HG02759 (cell line): ENCODE results near the gene GET4.

Source experiments
- ATAC-seq: cut with Tn5 transposase; IDR thresholded peaks from one replicate; pipeline ENCODE4 v1.9.1; 2021; ENCODE audit warnings: mild to moderate bottlenecking, moderate library complexity; ENCODE audit not compliant: unreplicated experiment

GET4 gene, protein sequence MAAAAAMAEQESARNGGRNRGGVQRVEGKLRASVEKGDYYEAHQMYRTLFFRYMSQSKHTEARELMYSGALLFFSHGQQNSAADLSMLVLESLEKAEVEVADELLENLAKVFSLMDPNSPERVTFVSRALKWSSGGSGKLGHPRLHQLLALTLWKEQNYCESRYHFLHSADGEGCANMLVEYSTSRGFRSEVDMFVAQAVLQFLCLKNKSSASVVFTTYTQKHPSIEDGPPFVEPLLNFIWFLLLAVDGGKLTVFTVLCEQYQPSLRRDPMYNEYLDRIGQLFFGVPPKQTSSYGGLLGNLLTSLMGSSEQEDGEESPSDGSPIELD

DNA sequence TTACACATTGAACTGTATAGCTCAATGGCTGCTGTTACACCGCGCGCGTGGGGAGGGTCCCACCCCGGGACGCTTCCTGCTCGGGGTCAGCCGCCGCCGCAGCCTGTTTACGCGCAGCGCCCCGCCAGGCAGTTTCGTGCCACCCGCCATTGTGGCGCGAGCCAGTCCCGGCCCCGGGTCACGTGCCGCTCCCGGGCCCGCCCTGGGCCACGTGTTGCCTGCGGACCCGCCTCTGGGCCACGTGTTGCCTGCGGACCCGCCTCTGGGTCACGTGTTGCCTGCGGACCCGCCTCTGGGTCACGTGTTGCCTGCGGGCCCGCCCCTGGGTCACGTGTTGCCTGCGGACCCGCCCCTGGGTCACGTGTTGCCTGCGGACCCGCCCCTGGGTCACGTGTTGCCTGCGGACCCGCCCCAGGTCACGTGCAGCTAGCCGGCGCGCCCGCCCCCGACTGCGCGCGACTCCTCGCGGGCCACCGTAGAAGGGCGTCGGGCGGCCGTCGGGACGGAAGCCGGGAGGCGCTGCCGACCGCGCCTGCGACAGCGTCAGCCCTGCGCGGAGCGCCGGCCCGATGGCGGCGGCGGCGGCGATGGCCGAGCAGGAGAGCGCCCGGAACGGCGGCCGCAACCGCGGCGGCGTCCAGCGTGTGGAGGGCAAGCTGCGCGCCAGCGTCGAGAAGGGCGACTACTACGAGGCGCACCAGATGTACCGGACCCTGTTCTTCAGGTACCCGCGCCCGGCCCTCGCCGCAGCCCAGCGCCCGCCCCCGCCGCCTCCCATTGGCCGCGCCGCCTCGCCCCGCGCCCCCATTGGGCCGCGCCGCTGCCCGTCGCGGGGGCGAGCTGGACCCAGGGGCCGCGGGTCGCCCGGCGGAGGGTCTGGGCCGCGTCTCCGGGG is at the start of gene GET4:
Gene GET4 (plus strand): TSS at position 478 of the 895 bp plus-strand sequence. CDS start 92 bp downstream, at position 570.
- peak; percentile 83 for ATAC-seq

DNA sequence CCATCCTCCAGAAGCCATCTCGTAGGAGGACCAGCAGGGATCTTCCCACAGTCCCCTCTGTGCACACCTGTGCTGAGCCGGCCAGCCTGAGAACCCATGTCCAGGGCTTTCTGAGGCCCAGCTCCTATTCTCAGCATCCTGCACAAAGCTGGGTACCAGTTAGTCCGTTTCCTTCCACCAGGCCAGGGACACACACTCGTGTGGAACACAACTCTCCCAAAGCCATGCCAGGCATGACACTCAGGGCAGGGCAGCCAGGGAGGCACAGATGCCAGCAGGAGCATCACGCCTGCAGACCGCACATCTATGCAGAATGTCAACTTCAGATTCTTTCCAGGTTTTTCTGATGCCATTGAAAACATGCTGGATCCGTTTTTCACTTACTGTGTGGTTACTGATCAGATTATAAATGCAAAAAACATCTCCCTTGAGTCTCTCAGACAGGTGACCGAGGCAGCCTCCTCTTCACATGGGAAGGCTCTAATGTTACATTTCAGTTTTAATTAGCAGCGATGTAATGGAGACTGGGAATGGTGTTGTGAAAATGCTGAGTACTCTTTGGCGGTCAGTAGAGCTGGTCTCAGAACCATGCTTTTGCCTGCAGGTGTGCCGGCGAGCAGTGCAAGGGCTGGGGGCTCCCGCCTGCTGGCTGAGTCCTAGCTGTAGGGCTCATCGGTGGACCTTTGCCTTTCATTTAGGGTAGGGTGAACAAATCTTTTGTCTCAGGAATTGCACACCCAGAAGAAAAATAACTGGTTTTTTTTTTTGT is 47.4 kb upstream of the GET4 start:
- no peak for ATAC-seq

DNA sequence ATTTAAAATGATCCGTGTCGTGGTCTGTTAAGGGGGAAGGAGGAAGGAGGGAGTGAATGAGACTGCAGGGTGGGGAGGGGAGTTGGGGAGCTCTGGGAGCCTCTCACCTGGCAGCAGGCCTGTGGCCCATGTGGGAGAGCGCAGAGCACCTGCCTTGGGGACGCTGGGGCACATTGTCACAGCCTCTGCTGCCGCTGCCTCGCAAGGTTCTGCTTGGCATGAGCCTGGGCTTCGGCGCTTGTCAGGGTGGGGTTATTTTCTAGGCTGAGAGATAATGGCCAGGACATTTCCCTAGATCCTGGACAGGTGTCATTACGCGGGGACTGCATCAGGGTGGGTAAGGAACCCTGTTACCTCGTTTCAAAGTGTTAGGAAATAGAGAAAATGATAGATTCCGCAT is 46.3 kb upstream of the GET4 start:
- no peak for ATAC-seq

DNA sequence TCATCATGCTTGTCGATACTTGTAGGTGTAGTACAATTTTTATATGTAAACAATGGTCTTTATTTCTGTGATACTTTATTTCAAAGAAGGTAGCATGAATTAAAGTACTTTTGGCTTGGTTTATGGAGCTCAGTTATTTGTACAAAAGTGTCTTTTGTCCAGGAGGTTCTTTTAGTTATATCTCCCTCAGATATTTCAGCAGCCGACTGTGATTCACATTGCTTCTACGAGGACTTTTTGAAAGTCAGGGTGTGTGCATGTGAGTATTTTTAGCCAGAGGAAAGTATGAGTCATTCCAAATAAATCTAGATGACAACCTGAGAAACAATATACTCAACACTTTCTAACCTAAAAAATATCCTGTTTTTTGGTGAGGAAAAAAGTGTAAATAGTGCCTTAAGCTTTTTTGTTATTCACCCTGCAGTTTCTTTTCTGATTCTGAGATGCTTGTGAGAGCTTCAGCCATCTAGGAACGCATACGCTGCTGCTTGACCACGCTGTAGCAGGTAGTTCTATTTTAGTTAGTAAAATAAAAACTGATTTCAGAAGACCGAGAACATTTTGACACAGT is 44.7 kb upstream of the GET4 start:
- ATAC-seq = peak; percentile 56

DNA sequence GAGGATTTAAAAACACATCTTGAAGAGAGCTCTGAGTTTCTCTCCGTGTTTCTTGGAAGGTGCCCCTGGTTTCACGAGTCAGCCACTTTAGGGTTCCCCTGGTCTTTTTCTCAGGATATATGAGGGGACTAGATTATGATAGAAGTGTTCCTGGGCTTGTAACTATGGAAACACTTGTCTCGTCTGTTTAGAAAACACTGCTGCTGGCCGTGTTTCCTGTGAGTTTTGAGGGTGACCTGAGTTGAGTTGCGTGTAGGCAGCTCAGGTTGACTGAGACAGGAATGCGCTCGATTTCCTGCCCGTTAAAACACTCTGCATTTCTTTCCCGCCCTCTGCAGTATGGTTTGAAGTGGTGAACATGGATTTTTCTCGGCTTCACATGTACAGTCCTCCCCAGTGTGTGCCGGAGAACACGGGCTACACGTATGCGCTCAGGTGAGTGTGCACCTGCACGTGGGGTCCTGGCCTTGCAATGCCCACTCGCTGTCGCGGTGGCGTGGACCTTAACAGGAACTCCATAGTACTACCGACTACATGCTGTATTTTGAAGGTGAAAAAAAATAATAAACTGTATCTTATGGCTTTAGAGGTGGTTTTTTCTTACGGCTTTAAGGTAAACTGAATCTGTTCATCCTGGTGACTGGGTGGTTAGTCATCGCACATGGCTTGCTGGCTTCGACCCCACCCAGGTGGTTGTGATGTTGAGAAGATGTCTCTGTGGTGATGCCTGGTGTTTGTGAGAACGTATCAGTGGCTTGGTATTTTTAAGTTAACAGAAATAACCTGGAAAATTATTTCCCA is 44.0 kb upstream of the GET4 start, which contains the start of gene SUN1:
Gene SUN1 (plus strand): TSS at position 310 of the 801 bp plus-strand sequence. CDS start 49 bp downstream, at position 359.
- ATAC-seq = peak; percentile 49

DNA sequence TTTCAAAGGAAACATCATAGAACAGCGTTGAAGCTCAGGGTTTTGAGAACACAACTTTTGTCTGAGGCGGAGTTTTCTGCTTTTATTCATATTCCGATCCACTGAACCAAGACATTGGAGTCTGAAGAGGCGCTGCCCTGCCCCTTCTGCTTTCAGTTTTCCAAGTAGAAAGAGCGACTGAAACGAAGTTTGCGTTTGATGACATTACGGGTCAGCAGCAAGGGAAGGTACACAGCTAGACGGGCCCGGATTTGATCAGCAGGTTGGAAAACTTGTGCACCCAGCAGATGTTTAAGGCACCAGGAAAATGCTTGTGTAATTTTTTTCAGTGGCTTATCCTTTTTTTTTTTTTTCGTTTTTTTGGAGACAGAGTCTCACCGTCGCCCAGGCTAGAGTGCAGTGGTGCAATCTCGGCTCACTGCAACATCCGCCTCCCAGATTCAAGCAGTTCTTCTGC is 43.4 kb upstream of the GET4 start:
- ATAC-seq = no peak

DNA sequence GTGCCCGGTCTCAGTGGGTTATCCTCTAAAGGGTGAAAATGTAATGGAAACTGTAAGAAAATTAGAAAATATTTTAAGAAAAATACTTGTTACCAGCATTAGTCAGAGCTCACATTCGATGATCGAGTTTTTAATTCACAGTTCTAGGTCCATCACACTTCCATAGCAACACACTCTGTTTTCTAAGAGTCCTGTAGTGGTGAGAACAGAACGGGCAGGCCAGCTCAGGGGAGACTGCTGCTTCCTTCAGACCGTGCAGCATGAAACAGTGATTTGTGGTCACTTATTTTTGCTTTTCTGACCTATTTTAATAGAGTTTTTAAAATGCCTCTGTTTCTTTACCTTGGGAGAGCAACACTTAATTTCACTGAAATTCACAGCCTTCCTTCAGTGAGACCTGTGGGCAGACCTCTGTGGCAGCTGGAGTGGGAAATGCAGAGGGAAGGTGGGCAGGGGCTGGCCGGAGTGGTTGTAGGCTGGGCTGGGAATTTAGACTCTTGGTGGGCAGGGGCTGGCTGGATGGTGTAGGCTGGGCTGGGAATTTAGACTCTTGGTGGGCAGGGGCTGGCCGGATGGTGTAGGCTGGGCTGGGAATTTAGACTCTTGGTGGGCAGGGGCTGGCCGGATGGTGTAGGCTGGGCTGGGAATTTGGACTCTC is 42.6 kb upstream of the GET4 start:
- no peak for ATAC-seq

DNA sequence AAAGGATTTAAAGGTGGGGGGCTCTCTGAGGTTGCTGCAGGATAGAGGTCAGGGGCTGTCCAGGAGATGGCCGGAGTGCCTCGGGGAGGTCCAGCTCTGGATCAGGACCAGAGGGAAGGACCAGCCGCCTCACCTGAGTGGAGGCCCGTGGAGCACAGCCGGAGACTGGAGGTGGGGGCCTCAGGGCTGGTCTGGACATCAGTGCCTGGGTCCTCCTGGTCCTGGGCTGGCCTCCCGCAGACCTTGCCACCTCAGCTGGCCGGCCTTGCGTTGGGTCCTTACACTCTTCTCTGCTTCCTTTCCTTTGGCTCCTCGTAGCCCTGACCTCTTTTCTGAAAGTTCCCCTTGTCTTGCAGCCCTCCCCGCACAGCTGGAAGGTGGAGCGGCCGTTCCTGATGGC is 42.1 kb upstream of the GET4 start:
- ATAC-seq = no peak

DNA sequence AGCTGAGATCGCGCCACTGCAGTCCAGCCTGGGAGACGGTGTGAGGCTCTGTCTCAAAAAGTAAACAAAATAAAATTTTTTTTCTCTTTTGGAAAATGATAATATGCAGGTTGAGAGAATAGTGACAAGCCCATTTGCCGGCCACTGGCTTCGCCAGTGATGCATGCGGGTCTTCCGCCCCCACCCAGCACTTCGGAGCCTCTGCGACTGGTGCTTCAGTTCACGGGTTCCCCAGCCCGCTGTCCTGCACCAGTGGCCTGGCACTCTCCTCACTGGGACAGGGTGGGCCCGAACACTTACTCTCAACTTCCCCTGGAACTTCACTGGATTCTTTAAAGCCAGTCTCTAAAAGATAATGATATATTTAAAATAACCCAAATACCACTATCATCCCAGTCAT is 41.3 kb upstream of the GET4 start:
- ATAC-seq = no peak

DNA sequence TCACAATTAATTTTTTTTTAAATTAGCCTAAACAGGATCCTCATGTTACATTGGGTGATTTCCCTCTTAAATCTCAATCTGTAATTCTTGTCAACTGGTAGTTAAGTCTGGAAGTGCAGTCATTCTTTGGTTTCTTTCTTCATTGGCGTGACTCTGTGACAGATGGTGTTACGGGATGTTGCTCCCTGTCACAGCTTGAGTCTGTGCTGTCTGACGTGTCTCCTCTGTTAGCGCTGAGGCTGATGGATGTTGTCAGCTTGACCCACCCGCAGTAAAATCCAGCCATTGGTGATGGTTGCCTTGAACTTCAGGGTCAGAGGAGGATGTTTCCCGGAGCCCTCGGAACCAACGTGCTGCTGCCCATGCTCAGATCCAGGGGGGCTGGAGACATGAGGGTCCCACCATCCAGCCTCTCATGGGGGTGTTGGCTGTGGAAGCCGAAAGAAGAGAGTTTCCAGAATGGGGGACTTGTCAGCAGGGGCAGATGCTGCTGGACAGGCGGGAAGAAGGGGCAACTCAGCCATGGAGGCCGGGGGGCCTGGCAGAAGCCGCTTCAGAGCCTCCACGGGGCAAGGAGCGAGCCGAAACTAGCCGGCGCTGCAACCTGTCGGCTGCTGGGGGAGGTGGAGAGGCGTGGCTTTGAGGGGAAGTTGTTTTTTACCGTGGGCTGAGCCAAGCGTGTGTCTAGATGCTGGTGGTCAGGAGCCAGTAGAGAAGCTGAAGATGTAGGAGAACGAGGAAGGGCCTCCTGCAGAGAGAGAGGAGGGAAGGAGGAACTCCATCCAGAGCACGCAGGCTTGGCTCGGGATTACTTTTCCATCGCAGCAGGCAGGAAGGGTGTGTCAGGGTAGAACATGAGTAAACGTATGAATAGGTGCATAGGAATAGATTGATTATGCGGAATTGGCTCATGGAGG is 40.6 kb upstream of the GET4 start:
- ATAC-seq = no peak

DNA sequence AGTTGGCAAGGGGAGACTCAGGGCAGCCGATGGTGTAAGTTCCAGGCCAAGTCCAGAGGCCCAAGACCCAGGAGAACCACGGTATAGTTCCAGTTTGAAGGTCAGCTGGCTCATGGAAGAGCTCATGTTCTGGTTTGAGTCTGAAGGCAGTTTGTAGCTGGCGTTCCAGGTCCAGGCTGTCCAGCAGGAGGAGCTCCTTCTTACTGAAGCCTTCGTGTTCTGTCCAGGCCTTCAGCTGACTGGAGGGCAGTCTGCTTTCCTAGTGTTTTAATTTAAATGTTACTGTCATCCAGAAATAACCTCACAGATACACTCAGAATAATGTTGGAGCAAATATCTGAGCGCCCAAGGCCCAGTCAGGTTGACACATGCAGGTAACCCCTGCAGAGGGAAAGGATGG is 39.9 kb upstream of the GET4 start:
- no peak for ATAC-seq

DNA sequence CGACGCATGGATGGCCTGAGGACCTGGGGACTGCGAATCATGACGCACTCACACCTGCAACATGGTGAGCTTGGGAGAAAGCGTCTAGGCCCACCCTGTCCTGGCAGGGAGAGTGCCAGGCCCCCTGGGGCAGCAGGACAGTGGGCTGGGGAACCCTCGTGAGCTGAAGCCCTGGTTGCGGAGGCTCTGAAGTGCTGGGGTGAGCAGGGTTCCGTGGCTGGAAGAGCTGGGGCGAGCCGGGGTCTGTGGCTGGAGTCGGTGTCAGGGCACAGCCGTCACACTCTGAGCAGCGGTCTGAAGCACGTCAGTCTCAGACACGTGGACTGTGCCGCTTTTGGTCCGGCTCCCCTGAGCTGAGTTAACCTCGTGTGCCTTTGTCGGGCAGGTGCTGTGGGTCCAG is 39.4 kb upstream of the GET4 start:
- no peak for ATAC-seq

DNA sequence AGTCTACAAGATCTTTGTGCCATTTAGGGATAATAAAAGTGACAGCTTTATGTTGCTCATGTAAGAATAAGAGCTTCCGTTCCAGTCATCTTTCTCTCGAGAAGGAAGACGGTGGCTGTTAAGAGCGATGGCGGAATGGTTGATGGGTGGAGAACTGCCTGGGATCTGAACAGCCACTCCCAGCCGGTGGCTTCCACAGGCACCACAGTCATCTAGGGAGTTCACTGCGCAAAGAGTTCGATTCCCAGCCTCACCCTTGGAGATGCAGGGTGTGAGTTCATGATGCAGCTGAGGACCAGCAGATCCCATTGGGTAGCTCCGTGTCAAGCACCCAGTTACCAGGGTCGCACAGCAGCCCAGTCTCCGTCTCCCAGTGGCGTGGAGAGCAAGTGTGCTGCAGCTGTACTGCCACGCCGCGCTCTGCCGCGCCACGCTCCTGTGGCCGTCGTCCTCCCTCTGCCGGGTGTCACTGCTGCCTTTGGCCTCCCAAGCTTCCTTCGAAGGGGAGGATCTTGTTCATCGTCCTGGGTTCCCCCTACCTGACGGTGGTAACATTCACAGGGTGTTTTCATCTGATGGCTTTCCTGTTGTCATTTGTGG is 36.3 kb upstream of the GET4 start:
- no peak for ATAC-seq

DNA sequence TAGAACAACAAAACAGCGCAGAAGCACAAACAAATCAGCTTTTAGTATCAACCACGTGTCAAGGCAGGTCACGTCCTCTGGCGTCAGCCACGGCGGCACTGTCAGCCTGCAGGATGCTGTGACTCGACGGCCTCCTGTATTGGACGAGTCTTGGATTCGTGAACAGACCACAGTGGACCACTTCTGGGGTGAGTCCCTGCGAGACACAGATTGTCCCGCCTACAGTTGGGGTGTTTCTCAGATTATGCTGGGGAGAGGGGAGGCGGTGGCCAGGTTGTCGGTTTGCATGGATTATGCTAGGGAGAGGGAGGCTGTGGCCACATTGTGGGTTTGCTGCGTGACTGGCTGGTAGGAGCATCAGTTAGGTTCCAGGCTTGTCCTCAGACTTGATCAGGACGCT is 34.4 kb upstream of the GET4 start:
- ATAC-seq = no peak

DNA sequence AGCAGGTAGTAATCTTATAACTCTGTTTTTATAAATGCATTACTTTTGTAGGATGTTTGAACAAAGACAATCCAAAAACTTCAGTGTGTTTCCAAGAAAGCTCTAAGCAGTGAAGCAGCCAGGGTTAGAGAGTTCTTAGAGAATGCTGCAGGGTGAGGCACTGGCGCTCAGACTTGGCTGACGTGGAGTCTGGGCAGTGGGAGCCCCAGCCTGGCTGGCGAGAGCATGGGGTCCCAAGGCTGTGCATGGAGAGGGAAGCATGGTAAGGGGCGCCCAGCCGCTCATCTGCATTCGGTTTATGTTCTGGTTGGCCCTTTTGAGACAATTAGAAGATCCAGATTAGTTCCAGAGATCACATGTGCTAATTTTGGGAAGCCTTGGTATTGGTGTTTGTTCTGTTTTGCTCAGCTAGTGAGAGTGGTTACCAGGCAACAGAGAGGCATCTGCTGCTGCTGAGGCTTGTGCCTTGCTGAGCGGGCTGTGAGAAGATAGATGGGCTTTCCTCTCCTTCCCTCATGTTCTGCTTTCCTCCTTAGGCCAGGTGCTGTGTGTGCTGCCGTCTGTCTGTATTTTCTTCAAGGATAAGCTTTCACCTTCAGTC is 33.8 kb upstream of the GET4 start:
- no peak for ATAC-seq

DNA sequence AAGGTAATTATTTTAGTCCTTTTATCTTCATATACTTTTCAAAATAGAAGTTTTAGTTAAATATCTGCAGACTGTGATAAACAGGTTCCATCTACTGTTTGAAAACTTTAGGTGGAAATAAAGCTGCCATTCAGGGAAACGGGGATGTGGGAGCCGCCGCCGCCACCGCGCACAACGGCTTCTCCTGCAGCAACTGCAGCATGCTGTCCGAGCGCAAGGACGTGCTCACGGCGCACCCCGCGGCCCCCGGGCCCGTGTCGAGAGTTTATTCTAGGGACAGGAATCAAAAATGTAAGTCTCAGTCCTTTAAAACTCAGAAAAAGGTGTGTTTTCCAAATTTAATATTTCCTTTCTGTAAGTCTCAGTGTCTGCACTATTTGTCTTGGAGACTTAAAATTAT is 33.1 kb upstream of the GET4 start:
- no peak for ATAC-seq

DNA sequence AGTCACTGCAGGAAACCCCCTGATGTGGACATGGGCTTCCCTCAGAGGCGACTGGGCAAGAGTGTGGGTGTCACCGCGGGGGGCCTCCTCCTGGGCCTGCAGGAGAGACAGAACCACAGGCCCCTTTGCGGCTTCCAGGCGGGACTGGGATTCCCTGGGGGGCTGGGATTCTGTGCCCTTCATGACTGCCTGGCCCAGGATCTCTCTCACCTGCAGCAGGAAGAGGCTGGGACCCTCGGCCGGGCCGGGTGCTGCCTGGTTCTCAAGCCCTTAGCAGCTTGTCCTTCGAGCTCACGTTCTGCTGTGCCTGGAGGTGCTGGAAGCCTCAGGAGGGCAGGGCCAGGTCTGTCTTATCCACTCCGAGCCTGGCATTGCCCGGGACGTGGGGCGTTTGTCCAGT is 32.3 kb upstream of the GET4 start:
- ATAC-seq = no peak

DNA sequence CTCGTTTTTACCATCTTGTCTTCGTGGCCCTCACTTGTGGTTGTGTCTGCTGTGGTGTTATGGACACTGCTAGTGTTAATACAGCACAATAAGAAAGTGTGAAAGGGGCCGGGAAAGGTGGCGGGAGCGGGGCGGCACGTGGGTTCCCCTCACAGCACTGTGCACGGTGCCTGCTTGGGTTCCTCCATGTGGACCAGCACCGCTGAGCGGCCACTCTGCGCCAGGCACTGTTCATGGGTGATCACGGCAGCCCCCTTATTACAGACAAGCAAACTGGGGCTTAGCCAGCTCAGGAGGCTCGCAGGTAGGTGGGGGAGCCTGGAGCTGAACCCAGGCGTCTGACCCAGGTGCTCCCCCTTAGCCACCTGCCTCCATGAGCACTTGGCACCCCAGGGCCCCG is 31.8 kb upstream of the GET4 start:
- no peak for ATAC-seq
